ENCODE data around the gene EEF1A1. TPM values are rescaled to one million over a fixed set of nuclear protein-coding genes. Genes with fewer than 3 reads are reported as not detected.

EEF1A1 gene
- total RNA-seq, 2 experiments from 2014 or later: 9,928 to 10,412 TPM

GRCh38 chr6:73503027-73503772, 17.6 kb downstream of the EEF1A1 start:
- Mint-ChIP-seq H3K27ac (peak overlapping the region; percentile 69), H3K27me3 (no peaks in the 10 kb centered on the region), H3K4me1 (no peaks in the 10 kb centered on the region), H3K36me3 (peaks cover 24% of the 10 kb centered on the region), H3K9me3 (peaks cover 1% of the 10 kb centered on the region), H3K4me3 (no peak overlapping the region)
- DNase-seq: no peak

DNA sequence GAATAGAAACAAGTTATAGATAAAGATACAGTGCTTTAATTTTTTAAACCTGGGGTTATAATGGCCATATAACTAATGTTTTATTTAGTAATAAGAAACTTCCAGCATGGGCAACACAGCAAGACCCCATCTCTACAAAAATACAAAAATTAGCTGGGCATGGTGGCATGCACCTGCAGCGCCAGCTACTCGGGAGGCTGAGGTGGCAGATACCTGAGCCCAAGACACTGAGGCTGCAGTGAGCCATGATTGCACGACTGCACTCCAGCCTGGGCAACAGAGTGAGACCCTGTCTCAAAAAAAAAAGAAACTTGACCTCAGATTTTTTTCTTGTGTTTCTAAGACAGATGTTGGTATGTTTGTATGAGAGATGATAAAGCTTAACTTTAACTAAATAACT, 22.9 kb downstream of the EEF1A1 start:
- no peaks in the 10 kb centered on the region for H3K9me3 Mint-ChIP-seq
- H3K36me3 Mint-ChIP-seq: peaks cover 6% of the 10 kb centered on the region
- no peak for DNase-seq
- no peak overlapping the region for H3K4me3 Mint-ChIP-seq
- H3K4me1 Mint-ChIP-seq: no peaks in the 10 kb centered on the region
- no peaks in the 10 kb centered on the region for H3K27me3 Mint-ChIP-seq
- H3K27ac Mint-ChIP-seq: no peak overlapping the region

- H3K4me3 Mint-ChIP-seq: no peak overlapping the region
- DNase-seq: no peak
- peaks cover 40% of the 10 kb centered on the region for H3K36me3 Mint-ChIP-seq
- no peak overlapping the region for H3K27ac Mint-ChIP-seq
- H3K27me3 Mint-ChIP-seq: no peaks in the 10 kb centered on the region
- peaks cover 3% of the 10 kb centered on the region for H3K4me1 Mint-ChIP-seq
- H3K9me3 Mint-ChIP-seq: no peaks in the 10 kb centered on the region
These were observed 29.5 kb downstream of the EEF1A1 start for GRCh38 chr6:73491377-73491776.

GRCh38 chr6:73487473-73487872, 33.4 kb downstream of the EEF1A1 start:
- peaks cover 45% of the 10 kb centered on the region for H3K36me3 Mint-ChIP-seq
- no peak for DNase-seq
- H3K27me3 Mint-ChIP-seq: no peaks in the 10 kb centered on the region
- no peak overlapping the region for H3K27ac Mint-ChIP-seq
- no peak overlapping the region for H3K4me3 Mint-ChIP-seq
- peaks cover 5% of the 10 kb centered on the region for H3K4me1 Mint-ChIP-seq
- H3K9me3 Mint-ChIP-seq: no peaks in the 10 kb centered on the region

DNA sequence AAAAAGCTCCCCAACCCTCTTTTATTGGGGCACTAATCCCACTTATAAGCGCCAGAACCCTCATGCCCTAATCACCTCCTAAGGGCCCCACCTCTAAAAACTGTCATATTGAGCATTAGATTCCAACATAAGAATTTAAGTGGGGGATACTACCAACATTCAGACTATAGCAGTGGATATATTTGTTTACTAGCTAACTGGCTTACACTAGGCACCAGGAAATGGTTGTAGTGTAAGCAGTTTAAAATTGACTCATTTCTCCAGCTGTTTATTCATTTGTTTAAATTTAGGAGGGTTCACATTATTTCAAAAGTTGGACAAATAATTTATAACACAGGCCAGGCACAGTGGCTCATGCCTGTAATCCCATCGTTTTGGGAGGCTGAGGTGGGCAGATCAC, 36.4 kb downstream of the EEF1A1 start:
- peaks cover 2% of the 10 kb centered on the region for H3K4me1 Mint-ChIP-seq
- peaks cover 28% of the 10 kb centered on the region for H3K36me3 Mint-ChIP-seq
- H3K4me3 Mint-ChIP-seq: no peak overlapping the region
- no peak for DNase-seq
- H3K9me3 Mint-ChIP-seq: no peaks in the 10 kb centered on the region
- H3K27ac Mint-ChIP-seq: no peak overlapping the region
- H3K27me3 Mint-ChIP-seq: no peaks in the 10 kb centered on the region

DNA sequence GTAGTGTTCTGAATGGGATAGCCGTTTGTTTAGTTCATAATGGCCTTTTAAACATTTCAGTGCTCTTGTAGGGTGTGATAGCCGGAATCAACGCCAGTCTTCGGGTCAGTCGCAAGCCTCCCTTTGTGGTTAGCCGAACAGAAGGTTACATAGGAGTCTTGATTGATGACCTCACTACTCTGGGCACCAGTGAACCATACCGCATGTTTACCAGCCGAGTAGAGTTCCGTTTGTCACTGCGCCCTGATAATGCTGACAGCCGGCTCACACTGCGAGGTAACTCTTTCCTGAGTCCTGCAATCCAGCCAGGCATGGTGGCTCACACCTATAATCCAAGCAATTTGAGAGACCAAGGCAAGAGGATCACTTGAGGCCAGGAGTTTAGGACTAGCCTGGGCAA, 38.9 kb downstream of the EEF1A1 start:
- DNase-seq: no peak
- Mint-ChIP-seq H3K27ac (no peak overlapping the region), H3K4me1 (peaks cover 2% of the 10 kb centered on the region), H3K27me3 (no peaks in the 10 kb centered on the region), H3K36me3 (peaks cover 18% of the 10 kb centered on the region), H3K4me3 (no peak overlapping the region), H3K9me3 (no peaks in the 10 kb centered on the region)

DNA sequence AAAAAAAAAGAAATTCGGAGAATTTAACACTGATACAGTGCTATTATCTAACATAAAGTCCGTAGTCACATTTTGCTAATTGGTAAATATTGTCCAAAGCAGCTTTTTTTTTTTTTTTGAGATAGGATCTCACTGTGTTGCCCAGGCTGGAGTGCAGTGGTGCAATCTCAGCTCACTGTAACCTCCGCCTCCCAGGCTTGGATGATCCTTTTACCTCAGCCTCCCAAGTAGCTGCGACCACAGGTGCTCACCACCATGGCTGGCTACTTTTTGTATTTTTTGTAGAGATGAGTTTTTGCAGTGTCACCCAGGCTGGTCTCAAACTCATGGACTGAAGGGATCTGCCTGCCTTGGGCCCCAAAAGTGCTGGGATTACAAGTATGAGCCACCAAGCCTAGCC, 43.4 kb downstream of the EEF1A1 start:
- Mint-ChIP-seq H3K9me3 (no peaks in the 10 kb centered on the region), H3K36me3 (peaks cover 19% of the 10 kb centered on the region), H3K27ac (no peak overlapping the region), H3K4me1 (peaks cover under 1% of the 10 kb centered on the region), H3K27me3 (no peaks in the 10 kb centered on the region), H3K4me3 (no peak overlapping the region)
- no peak for DNase-seq

GRCh38 chr6:73476723-73477122, 44.1 kb downstream of the EEF1A1 start:
- no peaks in the 10 kb centered on the region for H3K9me3 Mint-ChIP-seq
- no peaks in the 10 kb centered on the region for H3K27me3 Mint-ChIP-seq
- no peak overlapping the region for H3K4me3 Mint-ChIP-seq
- DNase-seq: no peak
- no peak overlapping the region for H3K27ac Mint-ChIP-seq
- H3K36me3 Mint-ChIP-seq: peaks cover 24% of the 10 kb centered on the region
- peaks cover 6% of the 10 kb centered on the region for H3K4me1 Mint-ChIP-seq

DNA sequence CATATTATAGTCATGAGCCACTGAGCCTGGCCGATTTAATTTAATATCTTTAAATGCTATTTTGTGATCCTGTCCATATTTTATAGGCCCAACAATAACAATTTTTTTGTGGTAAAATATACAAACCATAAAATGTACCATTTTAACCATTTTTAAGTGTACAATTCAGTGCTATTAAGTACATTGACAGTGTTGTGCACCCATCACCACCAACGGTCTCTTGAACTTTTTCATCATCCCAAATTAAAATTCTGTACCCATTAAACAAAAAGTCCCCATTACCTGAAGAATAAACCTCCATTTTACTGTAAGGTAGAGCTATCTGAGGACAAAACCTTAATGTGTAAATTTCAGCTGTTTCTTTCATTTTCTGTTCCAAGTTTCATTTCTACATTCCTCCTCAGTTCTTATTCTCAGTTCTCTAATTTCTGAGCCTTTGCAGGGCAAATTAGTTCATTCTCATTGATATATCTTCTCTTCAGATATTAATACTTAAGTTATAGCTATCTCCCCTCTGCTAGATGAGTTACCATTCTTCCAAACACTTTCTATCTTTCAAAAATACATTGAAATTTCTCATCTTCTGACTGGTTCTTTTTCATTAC, 49.0 kb downstream of the EEF1A1 start:
- Mint-ChIP-seq H3K4me3 (no peak overlapping the region), H3K36me3 (peaks cover 21% of the 10 kb centered on the region), H3K9me3 (no peaks in the 10 kb centered on the region), H3K4me1 (peaks cover 18% of the 10 kb centered on the region), H3K27me3 (no peaks in the 10 kb centered on the region), H3K27ac (peak overlapping the region; percentile 66)
- no peak for DNase-seq

Other genes starting within 250 kb of the EEF1A1 start
- not detected for gene DPPA5, start 166.8 kb downstream of the EEF1A1 start, total RNA-seq
- gene KHDC3L, start 158.4 kb downstream of the EEF1A1 start, total RNA-seq: not detected
- not detected for gene OOEP, start 151.1 kb downstream of the EEF1A1 start, total RNA-seq
- gene DDX43, start 126.2 kb downstream of the EEF1A1 start, total RNA-seq: under 1 TPM; 0.39 to 0.44 TPM
- gene CGAS, start 68.7 kb downstream of the EEF1A1 start, total RNA-seq: 10 to 100 TPM; 27.9 to 29.5 TPM
- gene MTO1, start 59.3 kb downstream of the EEF1A1 start, total RNA-seq: 10 to 100 TPM; 48.9 to 51.2 TPM
- gene SLC17A5, start 133.0 kb upstream of the EEF1A1 start, total RNA-seq: 1 to 10 TPM; 3.1 to 4.1 TPM
- gene CD109, start 175.2 kb upstream of the EEF1A1 start, total RNA-seq: 10 to 100 TPM; 12.2 to 12.4 TPM

All from activated naive CD8-positive, alpha-beta T cell treated with anti-CD3 and anti-CD28 coated beads for 36 hours (primary cell).